NCI-H1694 (cell line): ENCODE results near the gene NPM1.
"Not testable (repeated sequence)": the region's sequence is repeated elsewhere in the genome, so short reads cannot be mapped to it uniquely, and the experiment has no call there.

ENCODE experiments used
- DNase-seq: peaks from one replicate; lab custom pipeline; 2025; lab: John Stamatoyannopoulos, UW

The NPM1 gene, protein sequence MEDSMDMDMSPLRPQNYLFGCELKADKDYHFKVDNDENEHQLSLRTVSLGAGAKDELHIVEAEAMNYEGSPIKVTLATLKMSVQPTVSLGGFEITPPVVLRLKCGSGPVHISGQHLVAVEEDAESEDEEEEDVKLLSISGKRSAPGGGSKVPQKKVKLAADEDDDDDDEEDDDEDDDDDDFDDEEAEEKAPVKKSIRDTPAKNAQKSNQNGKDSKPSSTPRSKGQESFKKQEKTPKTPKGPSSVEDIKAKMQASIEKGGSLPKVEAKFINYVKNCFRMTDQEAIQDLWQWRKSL

DNA sequence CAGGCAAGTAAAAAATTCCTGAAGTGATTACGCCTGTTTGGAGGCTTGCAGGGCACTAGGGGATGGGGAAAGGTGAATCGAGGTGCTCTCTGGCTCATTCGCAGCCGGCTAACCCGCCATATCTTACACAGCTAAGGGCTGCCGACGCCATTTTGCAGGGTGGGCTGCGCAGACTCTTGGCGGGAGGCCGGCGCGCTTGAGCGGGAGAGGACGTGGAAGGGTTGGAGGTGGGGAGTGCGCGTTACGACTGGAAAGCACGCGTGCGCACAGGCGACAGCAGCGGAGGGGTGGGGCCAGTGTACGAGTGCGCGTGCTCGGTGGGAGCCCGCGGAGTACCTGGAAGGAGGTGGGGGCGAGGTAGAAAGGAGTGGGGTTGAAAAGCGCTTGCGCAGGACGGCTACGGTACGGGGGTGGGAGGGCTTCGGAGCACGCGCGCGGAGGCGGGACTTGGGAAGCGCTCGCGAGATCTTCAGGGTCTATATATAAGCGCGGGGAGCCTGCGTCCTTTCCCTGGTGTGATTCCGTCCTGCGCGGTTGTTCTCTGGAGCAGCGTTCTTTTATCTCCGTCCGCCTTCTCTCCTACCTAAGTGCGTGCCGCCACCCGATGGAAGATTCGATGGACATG, at the start of gene NPM1:
Gene NPM1 (plus strand): TSS at position 505 of the 625 bp plus-strand sequence. CDS start 100 bp downstream, at position 605.
- peak; percentile 96 for DNase-seq

DNA sequence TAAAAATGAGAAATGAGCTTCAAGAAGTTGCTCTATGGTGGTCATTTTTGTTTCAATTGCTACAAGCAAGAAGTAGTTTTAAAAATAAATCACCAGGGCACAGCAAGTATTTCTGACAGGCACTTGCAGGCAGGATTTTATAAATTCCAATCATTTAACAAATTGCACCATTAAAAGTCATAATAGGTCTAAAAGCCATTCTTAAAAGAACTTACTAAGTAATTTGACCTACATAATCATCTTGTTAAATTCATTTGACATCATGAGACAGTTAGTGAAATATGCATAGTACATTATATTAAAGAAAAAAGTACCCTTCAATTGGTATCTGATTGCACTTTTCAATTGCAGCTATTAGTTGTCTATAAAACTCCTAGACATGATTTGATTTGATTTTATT, 47.6 kb upstream of the NPM1 start:
- DNase-seq = no peak

DNA sequence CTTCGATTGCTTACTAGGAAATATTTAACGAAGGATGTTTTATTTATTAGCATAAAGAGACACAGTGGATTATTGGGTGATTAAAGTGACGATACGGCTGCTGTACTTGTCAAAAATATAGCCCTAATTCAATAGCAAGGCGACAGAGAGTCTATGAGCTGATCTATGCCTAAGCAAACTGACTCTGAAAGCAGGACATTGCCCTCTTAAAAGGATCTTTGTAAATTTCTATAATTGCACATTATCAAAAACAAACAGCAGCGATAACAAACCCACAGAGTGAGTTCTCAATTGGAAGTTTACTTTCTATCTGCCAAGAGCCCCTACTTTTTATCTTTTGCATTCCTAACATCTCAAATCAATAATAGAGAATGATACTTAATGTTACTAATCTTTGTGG, 47.2 kb upstream of the NPM1 start:
- no peak for DNase-seq

GRCh38 chr5:171342362-171343111, 45.1 kb upstream of the NPM1 start:
- peak; percentile 71 for DNase-seq

GRCh38 chr5:171344936-171345608, 42.6 kb upstream of the NPM1 start:
- DNase-seq = no peak

- no peak for DNase-seq
These were observed 36.0 kb upstream of the NPM1 start for GRCh38 chr5:171351536-171352073.

- DNase-seq = no peak
These were observed 32.3 kb upstream of the NPM1 start for GRCh38 chr5:171355302-171355724.

DNA sequence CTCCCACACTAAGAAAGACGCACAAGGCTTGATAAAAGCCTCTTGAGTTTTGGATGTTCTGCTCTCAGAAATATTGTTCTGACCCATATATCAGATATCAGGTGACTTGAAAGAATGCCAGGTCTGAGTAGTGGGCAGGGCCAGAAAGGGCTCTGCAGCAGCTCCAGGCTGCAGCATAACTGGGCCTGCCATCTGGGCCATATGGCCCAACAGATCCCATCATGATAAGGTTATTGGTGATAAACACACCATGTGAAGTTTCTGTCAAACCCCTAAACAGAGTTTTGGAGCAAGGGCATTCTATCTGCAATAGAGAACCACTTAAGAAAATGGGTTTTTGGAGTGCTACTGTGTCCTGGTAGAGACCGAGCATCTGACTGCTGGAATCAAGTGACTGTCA, 29.8 kb upstream of the NPM1 start:
- no peak for DNase-seq

- DNase-seq = not testable (repeated sequence)
These were observed 26.5 kb upstream of the NPM1 start for GRCh38 chr5:171361151-171361550.

DNA sequence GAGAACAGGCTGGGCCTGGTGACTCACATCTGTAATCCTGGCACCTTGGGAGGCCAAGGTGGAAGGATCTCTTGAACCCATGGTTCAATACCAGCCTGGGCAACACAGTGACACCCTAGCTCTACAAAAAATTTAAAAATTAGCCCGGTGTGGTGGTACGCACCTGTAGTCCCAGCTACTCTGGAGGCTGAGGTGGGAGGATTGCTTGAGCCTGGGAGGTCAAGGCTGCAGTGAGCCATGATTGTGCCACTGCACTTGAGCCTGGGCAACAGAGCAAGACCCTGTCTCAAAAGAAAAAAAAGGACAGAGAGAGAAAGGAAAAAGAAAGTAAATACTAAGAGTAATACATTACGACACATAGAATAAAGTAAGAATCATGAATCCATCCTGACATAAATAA, 24.4 kb upstream of the NPM1 start:
- not testable (repeated sequence) for DNase-seq

GRCh38 chr5:171363846-171364245, 23.8 kb upstream of the NPM1 start:
- DNase-seq = no peak

DNA sequence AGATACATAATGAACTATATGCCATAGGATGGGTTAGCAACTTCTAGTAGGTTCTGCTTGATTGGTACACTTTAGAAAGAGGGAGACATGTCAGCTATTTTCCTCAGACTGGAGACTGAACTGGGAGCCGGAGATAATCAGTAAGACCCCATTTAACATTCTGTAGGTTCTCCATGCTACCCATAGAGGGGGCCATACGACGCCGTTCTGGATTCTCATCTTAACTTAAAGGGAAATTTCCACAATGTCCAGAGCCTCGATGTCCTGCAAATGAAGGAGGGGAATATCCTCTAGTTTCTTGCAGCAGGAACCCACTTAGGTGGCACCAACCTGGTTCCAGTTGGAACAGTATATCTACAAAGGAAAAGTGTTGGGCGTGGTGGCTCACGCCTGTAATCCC, 22.3 kb upstream of the NPM1 start:
- no peak for DNase-seq

- DNase-seq = no peak
These were observed 21.0 kb upstream of the NPM1 start for GRCh38 chr5:171366645-171367044.

DNA sequence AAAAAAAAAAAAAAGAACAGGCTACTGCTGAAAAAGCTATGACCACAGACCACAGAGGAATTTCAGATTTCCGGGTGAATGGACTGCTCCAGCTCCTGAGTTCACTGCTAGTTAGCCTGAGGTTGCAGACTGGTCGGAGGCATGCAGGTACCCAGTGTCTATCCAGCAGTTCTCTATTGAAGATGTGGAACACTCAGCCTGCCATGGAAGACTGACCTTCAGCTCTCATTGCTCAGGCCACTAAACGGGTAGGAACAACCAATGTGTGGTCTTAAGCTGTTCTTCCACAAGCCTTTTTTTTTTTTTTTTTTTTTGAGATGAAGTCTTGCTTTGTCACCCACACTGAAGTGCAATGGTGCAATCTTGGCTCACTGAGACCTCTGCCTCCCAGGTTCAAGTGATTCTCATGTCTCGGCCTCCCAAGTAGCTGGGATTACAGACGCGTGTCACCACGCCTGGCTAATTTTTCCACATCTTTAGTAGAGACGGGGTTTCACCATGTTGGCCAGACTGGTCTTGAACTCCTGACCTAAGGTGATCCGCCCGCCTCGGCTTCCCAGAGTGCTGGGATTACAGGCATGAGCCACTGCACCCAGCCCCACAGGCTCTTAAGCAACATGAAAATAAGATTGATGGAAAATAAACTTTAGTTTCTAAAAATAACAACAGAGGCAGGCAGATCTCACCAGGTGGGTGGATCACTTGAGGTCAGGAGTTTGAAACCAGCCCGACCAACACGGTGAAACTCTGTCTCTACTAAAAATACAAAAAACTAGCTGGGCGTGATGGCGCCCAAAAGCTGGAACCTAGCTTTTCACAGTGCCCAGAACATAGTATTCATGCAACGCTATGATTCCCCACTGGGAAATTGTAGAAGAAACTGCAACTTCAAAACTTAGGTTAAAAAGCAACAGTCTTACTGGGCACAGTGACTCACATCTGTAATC, 20.0 kb upstream of the NPM1 start:
- no peak for DNase-seq

GRCh38 chr5:171369056-171369455, 18.6 kb upstream of the NPM1 start:
- DNase-seq = no peak

DNA sequence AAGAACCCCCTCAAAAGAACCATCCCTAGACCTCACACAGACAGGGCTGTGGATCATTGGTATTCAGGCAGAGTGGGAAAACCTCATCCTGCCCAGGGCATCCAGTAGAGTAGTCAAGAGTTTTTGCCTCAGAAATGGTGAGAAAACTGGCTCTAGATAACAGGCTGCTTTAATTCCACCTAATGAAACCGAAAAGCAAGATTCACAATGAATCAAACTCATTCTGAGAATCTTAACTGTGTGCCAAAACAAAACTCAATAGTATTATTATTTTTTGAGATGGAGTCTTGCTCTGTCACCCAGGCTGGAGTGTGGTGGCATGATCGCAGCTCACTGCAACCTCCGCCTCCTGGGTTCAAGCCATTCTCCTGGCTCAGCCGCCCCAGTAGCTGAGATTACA, 17.8 kb upstream of the NPM1 start:
- no peak for DNase-seq

DNA sequence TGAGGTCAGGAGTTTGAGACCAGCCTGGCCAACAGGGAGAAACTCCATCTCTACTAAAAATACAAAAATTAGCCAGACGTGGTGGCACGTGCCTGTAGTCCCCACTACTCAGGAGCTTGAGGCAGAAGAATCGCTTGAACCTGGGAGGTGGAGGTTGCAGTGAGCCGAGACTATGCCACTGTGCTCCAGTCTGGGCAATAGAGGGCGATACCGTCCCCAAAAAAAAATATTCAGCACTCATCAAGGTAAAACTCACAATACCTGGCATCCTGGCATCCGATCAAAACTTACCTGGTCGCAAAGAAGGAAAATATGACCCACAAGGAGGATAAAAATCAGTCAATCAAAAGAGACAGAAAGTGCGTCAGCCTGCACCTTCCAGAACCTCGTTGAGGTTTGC, 16.8 kb upstream of the NPM1 start:
- DNase-seq = not testable (repeated sequence)

DNA sequence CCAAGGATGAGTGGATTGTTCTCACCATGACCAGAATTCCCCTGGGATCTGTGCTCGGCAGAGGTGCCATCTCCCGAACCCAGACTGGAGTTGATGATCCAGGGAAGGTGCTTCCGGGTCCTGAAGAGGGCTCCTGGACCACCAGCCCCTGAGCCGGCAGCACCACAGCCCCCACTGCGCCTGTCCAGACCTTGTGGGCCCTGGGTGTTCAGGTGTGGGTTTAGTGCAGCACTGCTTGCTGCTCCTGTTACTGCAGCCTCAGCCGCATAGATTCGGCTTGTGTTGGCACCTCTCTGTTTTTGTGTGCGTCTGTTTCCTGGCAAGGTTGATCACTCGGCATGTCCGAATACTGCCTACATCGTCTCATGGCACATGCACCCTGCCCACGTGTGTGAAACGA, 16.3 kb upstream of the NPM1 start:
- DNase-seq = no peak

- DNase-seq = no peak
These were observed 7.7 kb upstream of the NPM1 start for GRCh38 chr5:171379961-171380360.

DNA sequence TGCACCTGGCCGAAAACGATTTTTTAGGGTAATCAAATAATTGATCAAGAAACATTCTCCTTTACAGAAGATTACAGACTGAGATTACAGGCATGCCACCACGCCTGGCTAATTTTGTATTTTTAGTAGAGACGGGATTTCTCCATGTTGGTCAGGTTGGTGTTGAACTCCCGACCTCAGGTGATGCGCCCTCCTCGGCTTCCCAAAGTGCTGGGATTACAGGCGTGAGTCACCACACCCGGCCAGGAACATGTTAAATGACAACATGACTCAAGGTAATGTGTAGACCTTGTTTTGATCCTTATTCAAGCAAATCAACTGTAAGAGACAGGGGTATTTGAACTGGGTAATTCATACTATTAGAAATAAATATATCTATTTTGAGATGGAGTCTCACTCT, 3.2 kb upstream of the NPM1 start:
- not testable (repeated sequence) for DNase-seq

DNA sequence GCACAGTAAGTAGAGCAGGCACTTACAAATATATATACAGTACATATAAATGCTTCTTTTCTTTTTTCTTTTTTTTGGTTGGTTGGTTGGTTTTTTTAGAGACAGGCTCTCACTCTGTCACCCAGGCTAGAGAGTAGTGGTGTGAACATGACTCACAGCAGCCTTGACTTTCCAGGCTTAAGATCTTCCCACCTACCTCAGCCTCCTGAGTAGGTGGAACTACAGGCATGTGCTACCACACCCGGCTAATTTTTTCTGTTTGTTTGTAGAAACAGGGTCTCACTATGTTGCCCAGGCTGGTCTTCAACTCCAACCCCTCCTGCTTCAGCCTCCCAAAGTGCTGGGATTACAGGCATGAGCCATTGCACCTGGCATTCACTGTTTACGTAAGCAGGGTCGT, 2.6 kb upstream of the NPM1 start:
- not testable (repeated sequence) for DNase-seq
